ENCODE results near the gene NDUFS5. TPM values are rescaled to one million over a fixed set of nuclear protein-coding genes. Genes with fewer than 3 reads are reported as not detected.
A peak's percentile ranks its signal among the peaks of the same experiment; 100 is the strongest.
"Not testable (repeated sequence)": the region's sequence is repeated elsewhere in the genome, so short reads cannot be mapped to it uniquely, and the experiment has no call there.

Gene NDUFS5
- total RNA-seq, 1 donor from 2014 or later, result 212 TPM

- Mint-ChIP-seq H3K4me3 (no peak overlapping the region), H3K9me3 (no peaks in the 10 kb centered on the region), H3K4me1 (ENCODE audit: unreplicated experiment) (peaks cover 11% of the 10 kb centered on the region), H3K27me3 (no peaks in the 10 kb centered on the region), H3K27ac (no peak overlapping the region), H3K36me3 (peaks cover 12% of the 10 kb centered on the region)
- TF ChIP-seq CTCF (conservative IDR thresholded peaks at IDR 0.05), result no peak
- DNase-seq (ENCODE audit: extremely low spot score, unreplicated experiment), result no peak
Observed at GRCh38 chr1:39048745-39049370, 22.7 kb downstream of the NDUFS5 start.

DNA sequence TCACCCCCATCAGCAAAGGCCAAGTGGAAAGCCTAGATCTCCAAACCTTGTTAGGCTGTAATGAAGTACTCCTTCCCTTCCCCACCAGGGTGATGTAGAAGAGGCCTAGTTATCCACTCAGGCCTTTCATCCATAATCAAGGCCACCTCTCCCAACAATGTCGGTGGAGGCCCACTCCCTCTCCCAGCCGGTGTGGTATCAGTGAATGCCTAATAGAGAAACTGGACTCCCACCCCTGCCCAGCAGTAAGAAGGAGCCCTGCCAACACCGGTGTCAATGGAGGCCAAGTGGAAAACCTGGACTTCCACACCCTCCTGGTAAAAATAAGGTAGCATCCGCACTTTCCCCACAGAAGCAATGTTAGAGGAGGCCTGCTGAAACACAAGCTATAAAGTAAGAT is 23.9 kb downstream of the NDUFS5 start:
- DNase-seq (ENCODE audit: extremely low spot score, unreplicated experiment), result no peak
- Mint-ChIP-seq H3K9me3 (no peaks in the 10 kb centered on the region), H3K27ac (no peak overlapping the region), H3K4me3 (no peak overlapping the region), H3K4me1 (ENCODE audit: unreplicated experiment) (peaks cover 11% of the 10 kb centered on the region), H3K36me3 (peaks cover 11% of the 10 kb centered on the region), H3K27me3 (no peaks in the 10 kb centered on the region)
- no peak for TF ChIP-seq CTCF (conservative IDR thresholded peaks at IDR 0.05)

GRCh38 chr1:39051193-39051850 is 25.2 kb downstream of the NDUFS5 start:
- DNase-seq (ENCODE audit: extremely low spot score, unreplicated experiment); H3K36me3 Mint-ChIP-seq; H3K27me3 Mint-ChIP-seq; H3K9me3 Mint-ChIP-seq; H3K4me3 Mint-ChIP-seq; H3K27ac Mint-ChIP-seq: not testable (repeated sequence)
- TF ChIP-seq CTCF (conservative IDR thresholded peaks at IDR 0.05), result peak; percentile 19
- peaks cover 11% of the 10 kb centered on the region for H3K4me1 Mint-ChIP-seq (ENCODE audit: unreplicated experiment)

- Mint-ChIP-seq H3K9me3 (no peaks in the 10 kb centered on the region), H3K4me1 (ENCODE audit: unreplicated experiment) (peaks cover 6% of the 10 kb centered on the region), H3K27ac (no peak overlapping the region), H3K27me3 (no peaks in the 10 kb centered on the region), H3K4me3 (no peak overlapping the region), H3K36me3 (peaks cover 8% of the 10 kb centered on the region)
- TF ChIP-seq CTCF (conservative IDR thresholded peaks at IDR 0.05), result no peak
- no peak for DNase-seq (ENCODE audit: extremely low spot score, unreplicated experiment)
Observed at GRCh38 chr1:39051956-39052355, 25.8 kb downstream of the NDUFS5 start.

DNA sequence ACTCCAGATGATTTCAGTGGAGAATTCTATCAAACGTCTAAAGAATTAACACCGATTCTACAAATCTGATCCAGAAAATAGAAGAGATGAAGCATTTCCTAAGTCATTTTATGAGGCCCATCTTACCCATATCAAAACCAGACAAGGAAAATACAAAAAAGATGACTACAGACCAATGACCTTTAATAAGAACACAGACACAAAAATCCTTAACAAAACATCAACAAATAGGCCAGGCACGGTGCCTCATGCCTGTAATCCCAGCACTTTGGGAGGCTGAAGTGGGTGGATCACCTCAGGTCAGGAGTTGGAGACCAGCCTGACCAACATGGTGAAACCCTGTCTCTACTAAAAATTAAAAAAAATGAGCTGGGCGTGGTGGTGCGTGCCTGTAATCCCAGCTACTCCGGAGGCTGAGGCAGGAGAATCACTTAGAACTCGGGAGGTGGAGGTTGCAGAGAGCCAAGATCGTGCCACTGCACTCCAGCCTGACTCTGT is 29.1 kb downstream of the NDUFS5 start:
- H3K27ac Mint-ChIP-seq; H3K27me3 Mint-ChIP-seq; H3K4me1 Mint-ChIP-seq (ENCODE audit: unreplicated experiment); H3K4me3 Mint-ChIP-seq; H3K9me3 Mint-ChIP-seq; H3K36me3 Mint-ChIP-seq; DNase-seq (ENCODE audit: extremely low spot score, unreplicated experiment): not testable (repeated sequence)

DNA sequence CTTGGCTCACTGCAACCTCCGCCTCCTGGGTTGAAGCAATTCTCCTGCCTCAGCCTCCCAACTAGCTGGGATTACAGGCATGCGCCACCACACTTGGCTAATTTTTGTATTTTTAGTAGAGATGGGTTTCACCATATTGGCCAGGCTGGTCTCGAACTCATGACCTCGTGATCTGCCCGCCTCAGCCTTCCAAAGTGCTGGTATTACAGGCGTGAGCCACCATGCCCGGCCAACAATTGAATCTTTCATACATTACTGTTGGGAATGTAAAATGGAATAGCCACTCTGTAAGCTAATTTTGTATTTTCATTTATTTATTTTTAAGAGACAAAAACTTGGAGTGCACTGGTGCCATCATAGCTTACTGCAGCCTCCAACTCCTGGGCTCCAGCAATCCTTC is 35.4 kb downstream of the NDUFS5 start:
- not testable (repeated sequence) for DNase-seq (ENCODE audit: extremely low spot score, unreplicated experiment); H3K36me3 Mint-ChIP-seq; H3K4me3 Mint-ChIP-seq; H3K9me3 Mint-ChIP-seq; H3K4me1 Mint-ChIP-seq (ENCODE audit: unreplicated experiment); H3K27me3 Mint-ChIP-seq; H3K27ac Mint-ChIP-seq
